ENCODE results near the gene HEXIM1. TPM values are rescaled to one million over a fixed set of nuclear protein-coding genes. Genes with fewer than 3 reads are reported as not detected.

HEXIM1 gene
- total RNA-seq, 1 donor from 2014 or later = 10.2 TPM

DNA sequence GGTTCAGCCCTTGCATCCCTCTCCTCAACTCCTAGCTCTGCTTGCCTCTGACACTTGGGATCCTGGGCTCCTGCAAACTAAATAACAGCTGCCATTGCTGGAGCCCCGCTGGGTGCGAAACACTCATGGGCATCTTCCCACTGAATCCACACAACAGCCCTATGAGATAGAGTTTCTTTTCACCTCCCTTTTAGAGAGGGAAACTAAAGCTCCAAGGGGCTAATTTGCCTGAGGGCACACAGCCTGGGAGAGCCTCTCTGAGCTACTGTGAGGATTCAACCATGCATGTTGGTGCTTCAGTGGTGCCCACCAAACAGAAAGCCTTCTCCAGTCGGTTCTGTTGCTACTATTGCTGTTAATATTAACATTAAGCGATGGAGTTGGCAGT, 8.7 kb upstream of the HEXIM1 start:
- Histone ChIP-seq H3K4me1 (peaks cover 32% of the 10 kb centered on the region), H3K27ac (no peak overlapping the region), H2AFZ (replicated peaks) (no peak overlapping the region), H3K36me3 (no peaks in the 10 kb centered on the region), H3K4me2 (peak overlapping the region; percentile 50), H4K20me1 (ENCODE audit: low read depth) (no peaks in the 10 kb centered on the region), H3K27me3 (peaks cover 4% of the 10 kb centered on the region), H3F3A (ENCODE audit: low read depth) (peaks cover 44% of the 10 kb centered on the region), H3K9ac (no peak overlapping the region), H3K4me3 (no peak overlapping the region), H3K79me2 (ENCODE audit: low read depth) (no peaks in the 10 kb centered on the region), H3K9me3 (ENCODE audit: low read depth) (no peaks in the 10 kb centered on the region)
- peaks cover 9% of the 10 kb centered on the region for H3K27me3 Mint-ChIP-seq (ENCODE audit: insufficient read depth, low read depth)
- no peak for DNase-seq (ENCODE audit: low spot score)
- H3K9me3 Mint-ChIP-seq = peaks cover 4% of the 10 kb centered on the region
- H3K4me3 Mint-ChIP-seq = no peak overlapping the region
- H3K27ac Mint-ChIP-seq = peak overlapping the region; percentile 67
- no peak for TF ChIP-seq EZH2phosphoT487 (IDR thresholded peaks at IDR 0.05)
- no peak for TF ChIP-seq EZH2 (IDR thresholded peaks at IDR 0.05)
- TF ChIP-seq, protein P1, sequence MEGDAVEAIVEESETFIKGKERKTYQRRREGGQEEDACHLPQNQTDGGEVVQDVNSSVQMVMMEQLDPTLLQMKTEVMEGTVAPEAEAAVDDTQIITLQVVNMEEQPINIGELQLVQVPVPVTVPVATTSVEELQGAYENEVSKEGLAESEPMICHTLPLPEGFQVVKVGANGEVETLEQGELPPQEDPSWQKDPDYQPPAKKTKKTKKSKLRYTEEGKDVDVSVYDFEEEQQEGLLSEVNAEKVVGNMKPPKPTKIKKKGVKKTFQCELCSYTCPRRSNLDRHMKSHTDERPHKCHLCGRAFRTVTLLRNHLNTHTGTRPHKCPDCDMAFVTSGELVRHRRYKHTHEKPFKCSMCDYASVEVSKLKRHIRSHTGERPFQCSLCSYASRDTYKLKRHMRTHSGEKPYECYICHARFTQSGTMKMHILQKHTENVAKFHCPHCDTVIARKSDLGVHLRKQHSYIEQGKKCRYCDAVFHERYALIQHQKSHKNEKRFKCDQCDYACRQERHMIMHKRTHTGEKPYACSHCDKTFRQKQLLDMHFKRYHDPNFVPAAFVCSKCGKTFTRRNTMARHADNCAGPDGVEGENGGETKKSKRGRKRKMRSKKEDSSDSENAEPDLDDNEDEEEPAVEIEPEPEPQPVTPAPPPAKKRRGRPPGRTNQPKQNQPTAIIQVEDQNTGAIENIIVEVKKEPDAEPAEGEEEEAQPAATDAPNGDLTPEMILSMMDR (IDR thresholded peaks at IDR 0.05) = no peak
- peaks cover 45% of the 10 kb centered on the region for H3K4me1 Mint-ChIP-seq
- no peaks in the 10 kb centered on the region for H3K36me3 Mint-ChIP-seq

DNA sequence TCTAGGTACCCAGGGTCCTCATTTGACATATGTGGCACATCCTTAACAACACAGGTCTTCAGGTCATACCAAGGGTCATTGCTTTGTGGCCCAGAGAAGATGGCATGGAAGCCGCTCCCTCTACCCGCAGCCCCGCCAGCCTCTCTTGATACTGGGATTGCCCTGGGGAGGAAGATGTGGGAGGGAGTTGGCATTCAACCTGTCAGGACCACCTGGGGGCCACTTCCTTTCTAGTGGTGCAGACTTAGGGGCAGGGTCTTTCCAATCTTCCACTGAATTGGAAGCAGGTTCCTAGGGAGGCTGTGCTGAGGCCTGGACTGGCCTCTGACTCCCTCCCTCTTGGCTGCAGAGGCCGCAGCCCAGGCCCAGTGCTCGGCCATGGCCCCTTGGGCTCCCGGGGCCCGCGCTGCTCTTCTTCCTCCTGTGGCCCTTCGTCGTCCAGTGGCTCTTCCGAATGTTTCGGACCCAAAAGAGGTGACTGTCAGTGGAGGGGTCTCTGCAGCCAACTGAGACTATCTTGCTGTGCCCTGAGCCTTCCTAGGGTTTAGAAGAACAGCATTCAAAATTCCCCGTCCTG, 5.1 kb upstream of the HEXIM1 start:
- H3K36me3 Mint-ChIP-seq = no peaks in the 10 kb centered on the region
- Histone ChIP-seq H3K9me3 (ENCODE audit: low read depth) (no peaks in the 10 kb centered on the region), H3K27ac (no peak overlapping the region), H3K4me1 (peaks cover 42% of the 10 kb centered on the region), H3K9ac (no peak overlapping the region), H2AFZ (replicated peaks) (no peak overlapping the region), H3K36me3 (no peaks in the 10 kb centered on the region), H3K4me3 (peak overlapping the region; percentile 23), H3K4me2 (peak overlapping the region; percentile 68), H3F3A (ENCODE audit: low read depth) (peaks cover 71% of the 10 kb centered on the region), H3K79me2 (ENCODE audit: low read depth) (peaks cover 13% of the 10 kb centered on the region), H3K27me3 (peaks cover 7% of the 10 kb centered on the region), H4K20me1 (ENCODE audit: low read depth) (no peaks in the 10 kb centered on the region)
- no peak overlapping the region for H3K27ac Mint-ChIP-seq
- no peak overlapping the region for H3K4me3 Mint-ChIP-seq
- H3K4me1 Mint-ChIP-seq = peaks cover 57% of the 10 kb centered on the region
- DNase-seq (ENCODE audit: low spot score) = no peak
- peaks cover 8% of the 10 kb centered on the region for H3K27me3 Mint-ChIP-seq (ENCODE audit: insufficient read depth, low read depth)
- no peaks in the 10 kb centered on the region for H3K9me3 Mint-ChIP-seq
- TF ChIP-seq, protein P1 (IDR thresholded peaks at IDR 0.05) = no peak
- TF ChIP-seq EZH2 (IDR thresholded peaks at IDR 0.05) (no peak), EZH2phosphoT487 (IDR thresholded peaks at IDR 0.05) (no peak)

DNA sequence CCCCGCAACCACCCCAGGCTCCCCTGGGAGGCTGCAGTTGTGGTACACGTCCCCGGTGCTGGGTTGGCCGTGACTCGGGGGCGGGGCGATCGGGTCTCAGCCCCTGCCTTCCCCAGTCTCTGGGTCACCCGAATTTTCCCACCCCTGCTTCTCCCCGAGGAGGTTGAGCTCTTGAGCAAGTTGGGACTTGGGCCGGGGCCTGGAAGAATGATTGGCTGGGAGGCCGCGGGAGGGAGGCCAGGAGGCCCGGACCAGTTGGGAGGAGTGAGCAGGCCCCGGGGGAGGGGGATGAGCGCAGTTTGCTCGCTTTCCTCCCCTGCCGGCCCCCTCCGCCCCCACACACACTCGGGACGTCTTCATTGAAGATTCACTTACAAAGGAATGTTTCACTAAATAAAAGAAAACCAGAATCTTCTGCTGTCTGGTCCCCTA, 4.5 kb upstream of the HEXIM1 start:
- Histone ChIP-seq H3K27ac (no peak overlapping the region), H3K4me2 (peak overlapping the region; percentile 68), H2AFZ (replicated peaks) (peak overlapping the region; percentile 23), H3F3A (ENCODE audit: low read depth) (peaks cover 74% of the 10 kb centered on the region), H4K20me1 (ENCODE audit: low read depth) (peaks cover 1% of the 10 kb centered on the region), H3K9me3 (ENCODE audit: low read depth) (no peaks in the 10 kb centered on the region), H3K27me3 (peaks cover 7% of the 10 kb centered on the region), H3K4me1 (peaks cover 39% of the 10 kb centered on the region), H3K4me3 (peak overlapping the region; percentile 23), H3K9ac (no peak overlapping the region), H3K36me3 (no peaks in the 10 kb centered on the region), H3K79me2 (ENCODE audit: low read depth) (peaks cover 15% of the 10 kb centered on the region)
- H3K9me3 Mint-ChIP-seq = no peaks in the 10 kb centered on the region
- peak; percentile 55 for DNase-seq (ENCODE audit: low spot score)
- peaks cover 11% of the 10 kb centered on the region for H3K27me3 Mint-ChIP-seq (ENCODE audit: insufficient read depth, low read depth)
- H3K27ac Mint-ChIP-seq = no peak overlapping the region
- H3K4me3 Mint-ChIP-seq = no peak overlapping the region
- H3K36me3 Mint-ChIP-seq = no peaks in the 10 kb centered on the region
- peaks cover 55% of the 10 kb centered on the region for H3K4me1 Mint-ChIP-seq
- TF ChIP-seq EZH2phosphoT487 (IDR thresholded peaks at IDR 0.05) (no peak), EZH2 (IDR thresholded peaks at IDR 0.05) (no peak)
- TF ChIP-seq, protein P1 (IDR thresholded peaks at IDR 0.05) = no peak
